ENCODE measurements around the gene MCOLN1.

DNA sequence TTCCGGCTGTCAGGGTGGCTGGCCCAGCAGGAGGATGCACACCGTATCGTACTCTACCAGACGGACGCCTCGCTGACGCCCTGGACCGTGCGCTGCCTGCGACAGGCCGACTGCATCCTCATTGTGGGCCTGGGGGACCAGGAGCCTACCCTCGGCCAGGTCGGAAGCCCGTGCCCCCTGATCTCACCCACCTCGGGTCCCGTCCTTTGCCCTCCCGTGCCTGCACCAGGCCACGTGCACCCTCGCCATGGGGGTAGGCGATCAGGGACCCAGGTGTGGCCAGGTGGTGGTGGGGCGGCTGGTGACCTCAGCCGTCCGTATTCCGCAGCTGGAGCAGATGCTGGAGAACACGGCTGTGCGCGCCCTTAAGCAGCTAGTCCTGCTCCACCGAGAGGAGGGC is 32.1 kb downstream of the MCOLN1 start:
- TF ChIP-seq, protein P1, sequence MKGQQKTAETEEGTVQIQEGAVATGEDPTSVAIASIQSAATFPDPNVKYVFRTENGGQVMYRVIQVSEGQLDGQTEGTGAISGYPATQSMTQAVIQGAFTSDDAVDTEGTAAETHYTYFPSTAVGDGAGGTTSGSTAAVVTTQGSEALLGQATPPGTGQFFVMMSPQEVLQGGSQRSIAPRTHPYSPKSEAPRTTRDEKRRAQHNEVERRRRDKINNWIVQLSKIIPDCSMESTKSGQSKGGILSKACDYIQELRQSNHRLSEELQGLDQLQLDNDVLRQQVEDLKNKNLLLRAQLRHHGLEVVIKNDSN (IDR thresholded peaks at IDR 0.05), result no peak
- no peak for TF ChIP-seq EGR1 (IDR thresholded peaks at IDR 0.05)
- TF ChIP-seq, protein P2, sequence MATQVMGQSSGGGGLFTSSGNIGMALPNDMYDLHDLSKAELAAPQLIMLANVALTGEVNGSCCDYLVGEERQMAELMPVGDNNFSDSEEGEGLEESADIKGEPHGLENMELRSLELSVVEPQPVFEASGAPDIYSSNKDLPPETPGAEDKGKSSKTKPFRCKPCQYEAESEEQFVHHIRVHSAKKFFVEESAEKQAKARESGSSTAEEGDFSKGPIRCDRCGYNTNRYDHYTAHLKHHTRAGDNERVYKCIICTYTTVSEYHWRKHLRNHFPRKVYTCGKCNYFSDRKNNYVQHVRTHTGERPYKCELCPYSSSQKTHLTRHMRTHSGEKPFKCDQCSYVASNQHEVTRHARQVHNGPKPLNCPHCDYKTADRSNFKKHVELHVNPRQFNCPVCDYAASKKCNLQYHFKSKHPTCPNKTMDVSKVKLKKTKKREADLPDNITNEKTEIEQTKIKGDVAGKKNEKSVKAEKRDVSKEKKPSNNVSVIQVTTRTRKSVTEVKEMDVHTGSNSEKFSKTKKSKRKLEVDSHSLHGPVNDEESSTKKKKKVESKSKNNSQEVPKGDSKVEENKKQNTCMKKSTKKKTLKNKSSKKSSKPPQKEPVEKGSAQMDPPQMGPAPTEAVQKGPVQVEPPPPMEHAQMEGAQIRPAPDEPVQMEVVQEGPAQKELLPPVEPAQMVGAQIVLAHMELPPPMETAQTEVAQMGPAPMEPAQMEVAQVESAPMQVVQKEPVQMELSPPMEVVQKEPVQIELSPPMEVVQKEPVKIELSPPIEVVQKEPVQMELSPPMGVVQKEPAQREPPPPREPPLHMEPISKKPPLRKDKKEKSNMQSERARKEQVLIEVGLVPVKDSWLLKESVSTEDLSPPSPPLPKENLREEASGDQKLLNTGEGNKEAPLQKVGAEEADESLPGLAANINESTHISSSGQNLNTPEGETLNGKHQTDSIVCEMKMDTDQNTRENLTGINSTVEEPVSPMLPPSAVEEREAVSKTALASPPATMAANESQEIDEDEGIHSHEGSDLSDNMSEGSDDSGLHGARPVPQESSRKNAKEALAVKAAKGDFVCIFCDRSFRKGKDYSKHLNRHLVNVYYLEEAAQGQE (IDR thresholded peaks at IDR 0.05; ENCODE audit: low read depth), result no peak
- no peak for TF ChIP-seq FOXM1 (IDR thresholded peaks at IDR 0.05; ENCODE audit: borderline replicate concordance, low read depth)
